HG02798 (cell line): ENCODE results near the gene AP1M1.

ENCODE experiments used
- ATAC-seq: cut with Tn5 transposase; IDR thresholded peaks from one replicate; pipeline ENCODE4 v1.9.1; 2021; ENCODE audit warnings: mild to moderate bottlenecking; ENCODE audit not compliant: unreplicated experiment, poor library complexity

The AP1M1 gene

DNA sequence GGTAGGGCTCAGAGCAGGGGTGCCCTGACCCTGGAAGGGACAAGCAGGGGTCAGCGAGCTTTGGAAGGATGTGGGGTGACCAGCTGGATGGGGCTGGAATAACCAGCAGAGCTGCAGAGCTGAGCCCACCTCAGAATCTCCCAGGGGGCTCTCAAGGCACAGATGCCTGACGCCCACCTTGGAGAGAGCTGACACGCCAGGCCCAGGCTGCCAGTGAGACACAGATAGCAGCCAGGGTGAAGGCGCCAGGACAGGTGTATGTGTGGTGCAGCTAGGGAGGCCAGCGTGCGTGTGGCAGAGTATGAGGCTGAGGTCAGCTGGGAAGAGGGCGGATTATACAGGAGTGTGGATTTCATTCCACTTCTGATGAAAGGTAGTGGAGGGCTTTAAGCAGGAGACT lies 8.9 kb downstream of the AP1M1 start:
- no peak for ATAC-seq

DNA sequence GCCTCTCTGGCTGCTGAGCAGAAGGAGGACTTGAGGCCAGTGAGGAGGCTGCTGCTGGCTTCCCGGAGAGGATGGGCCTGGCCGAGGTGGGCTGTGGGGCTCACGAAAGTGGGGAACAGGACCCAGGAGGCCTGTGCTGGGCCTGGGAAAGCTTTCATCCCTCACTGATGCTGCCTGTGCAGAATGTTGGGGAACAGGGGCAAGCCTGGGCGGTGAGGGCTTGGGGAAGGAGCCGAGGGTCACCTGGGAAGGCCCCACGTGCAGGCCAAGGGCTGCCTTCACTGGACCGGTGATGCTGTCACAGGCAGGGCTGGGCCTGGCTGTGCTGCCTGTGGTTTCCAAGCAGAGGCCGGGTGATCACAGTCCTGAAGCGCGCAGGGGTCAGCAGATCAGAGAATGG lies 9.4 kb downstream of the AP1M1 start:
- ATAC-seq: no peak

DNA sequence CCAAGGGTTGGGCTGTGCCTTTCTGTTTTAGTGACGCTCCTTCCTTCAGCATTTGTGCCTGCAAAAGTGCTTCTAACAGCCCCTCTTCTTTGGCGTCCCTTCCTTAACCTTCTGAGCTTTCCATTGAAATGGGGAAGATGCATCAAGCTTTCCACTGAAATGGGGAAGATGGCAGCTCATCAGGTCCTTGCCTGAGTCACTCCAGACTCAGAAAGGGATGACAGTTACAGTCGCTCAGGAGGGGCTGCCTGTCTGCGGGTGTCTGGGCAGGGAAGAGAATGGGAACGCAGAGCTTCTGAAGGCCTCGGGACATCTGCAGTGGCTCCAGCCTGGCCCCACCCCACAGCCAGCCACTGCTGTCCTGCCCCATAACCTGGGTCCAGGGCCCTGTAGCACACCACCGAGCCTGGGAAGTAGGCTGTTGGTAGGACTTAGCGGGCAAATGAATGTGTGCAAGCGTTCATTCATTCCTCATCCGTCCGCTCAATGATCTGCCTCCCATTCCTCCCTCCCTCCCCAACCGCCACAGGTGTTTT lies 9.8 kb downstream of the AP1M1 start:
- ATAC-seq: no peak

DNA sequence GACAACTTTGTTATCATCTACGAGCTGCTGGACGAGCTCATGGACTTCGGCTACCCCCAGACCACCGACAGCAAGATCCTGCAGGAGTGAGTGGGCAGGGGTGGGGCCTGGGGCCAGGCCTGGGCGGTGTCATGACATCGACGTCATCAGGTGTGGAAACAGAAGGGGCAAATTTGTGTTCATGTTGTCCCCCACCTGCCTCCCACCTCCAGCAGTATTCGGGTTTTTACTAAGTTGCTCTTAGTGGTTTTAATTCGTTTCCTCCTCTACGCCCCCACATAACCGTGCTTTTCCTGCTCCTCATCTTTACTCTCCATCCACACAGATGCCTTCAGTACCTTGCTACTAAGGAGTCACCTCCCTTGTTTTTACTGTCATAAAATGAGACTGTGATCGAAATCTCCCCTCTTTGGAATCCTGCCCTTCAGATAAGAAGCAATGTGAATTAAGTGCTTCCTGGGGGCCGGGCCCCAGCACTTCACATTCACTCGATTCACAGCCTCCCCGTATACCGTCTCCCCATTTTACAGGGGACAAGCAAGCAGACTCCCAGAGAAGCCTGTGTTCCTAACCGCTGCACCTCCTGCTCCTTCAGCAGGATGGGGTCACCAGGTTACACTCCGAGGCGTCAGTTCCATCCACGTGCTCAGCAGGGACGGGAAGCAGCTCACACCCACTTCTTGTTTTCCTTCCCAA lies 10.5 kb downstream of the AP1M1 start:
- ATAC-seq: no peak

DNA sequence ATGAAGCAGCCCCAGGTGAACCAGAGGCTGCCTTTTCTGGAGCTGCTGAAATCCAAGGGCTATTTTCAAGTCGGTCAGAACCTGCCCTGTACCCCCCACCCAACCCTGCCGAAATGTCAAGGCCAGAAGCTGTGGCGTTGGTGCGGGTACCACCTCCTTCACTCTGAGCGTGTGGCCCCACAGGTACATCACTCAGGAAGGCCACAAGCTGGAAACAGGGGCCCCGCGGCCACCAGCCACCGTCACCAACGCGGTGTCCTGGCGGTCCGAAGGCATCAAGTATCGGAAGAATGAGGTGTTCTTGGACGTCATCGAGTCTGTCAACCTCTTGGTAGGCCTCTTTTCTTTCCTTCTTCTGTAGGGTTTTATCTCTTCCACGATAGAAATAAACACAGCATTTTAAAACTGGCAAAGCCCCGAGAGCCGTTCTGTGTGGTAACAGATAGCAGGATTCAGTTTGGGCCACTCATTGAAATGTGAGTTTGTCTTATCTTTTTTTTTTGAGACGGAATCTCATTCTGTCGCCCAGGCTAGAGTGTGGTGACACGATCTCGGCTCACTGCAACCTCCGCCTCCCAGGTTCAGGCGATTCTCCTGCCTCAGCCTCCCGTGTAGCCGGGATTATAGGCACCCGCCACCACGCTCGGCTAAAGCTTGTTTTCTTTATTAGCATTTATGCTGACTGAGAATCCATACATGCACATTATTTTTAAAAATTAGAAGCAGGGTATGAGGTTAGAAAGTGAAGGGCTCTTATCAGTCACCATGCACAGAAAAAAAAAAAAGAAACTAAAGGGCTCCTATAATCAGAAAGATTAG lies 11.3 kb downstream of the AP1M1 start:
- no peak for ATAC-seq

DNA sequence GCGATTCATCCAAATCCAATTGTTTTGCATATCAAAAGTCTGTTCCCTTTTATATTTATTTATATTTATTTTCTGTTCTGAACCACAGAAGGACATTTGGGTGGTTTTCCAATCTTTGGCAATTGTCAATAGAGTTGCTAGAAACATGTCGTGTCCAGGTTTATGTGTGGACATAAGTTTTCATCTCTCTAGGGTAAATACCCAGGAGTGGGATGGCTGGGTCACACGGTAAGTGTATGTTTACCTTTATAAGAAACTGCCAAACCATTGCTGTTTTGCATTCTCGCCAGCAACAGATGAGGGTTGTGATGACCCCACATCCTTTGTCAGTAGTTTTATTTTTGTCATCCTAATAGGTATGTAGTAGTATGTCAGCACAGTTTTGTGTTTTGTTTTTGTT lies 12.5 kb downstream of the AP1M1 start:
- no peak for ATAC-seq

DNA sequence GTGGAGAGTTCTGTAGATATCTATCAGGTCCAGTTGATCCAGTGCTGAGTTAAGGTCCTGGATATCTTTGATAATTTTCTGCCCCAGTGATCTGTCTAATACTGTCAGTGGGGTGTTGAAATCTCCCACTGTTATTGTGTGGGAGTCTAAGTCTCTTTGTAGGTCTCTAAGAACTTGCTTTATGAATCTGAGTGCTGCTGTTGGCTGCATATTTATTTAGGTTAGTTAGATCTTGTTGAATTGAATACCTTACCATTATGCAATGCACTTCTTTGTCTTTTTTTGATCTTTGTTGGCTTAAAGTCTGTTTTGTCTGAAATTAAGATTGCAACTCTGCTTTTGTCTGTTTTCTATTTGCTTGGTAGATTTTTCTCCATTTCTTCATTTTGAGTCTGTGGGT lies 15.4 kb downstream of the AP1M1 start:
- ATAC-seq: no peak

DNA sequence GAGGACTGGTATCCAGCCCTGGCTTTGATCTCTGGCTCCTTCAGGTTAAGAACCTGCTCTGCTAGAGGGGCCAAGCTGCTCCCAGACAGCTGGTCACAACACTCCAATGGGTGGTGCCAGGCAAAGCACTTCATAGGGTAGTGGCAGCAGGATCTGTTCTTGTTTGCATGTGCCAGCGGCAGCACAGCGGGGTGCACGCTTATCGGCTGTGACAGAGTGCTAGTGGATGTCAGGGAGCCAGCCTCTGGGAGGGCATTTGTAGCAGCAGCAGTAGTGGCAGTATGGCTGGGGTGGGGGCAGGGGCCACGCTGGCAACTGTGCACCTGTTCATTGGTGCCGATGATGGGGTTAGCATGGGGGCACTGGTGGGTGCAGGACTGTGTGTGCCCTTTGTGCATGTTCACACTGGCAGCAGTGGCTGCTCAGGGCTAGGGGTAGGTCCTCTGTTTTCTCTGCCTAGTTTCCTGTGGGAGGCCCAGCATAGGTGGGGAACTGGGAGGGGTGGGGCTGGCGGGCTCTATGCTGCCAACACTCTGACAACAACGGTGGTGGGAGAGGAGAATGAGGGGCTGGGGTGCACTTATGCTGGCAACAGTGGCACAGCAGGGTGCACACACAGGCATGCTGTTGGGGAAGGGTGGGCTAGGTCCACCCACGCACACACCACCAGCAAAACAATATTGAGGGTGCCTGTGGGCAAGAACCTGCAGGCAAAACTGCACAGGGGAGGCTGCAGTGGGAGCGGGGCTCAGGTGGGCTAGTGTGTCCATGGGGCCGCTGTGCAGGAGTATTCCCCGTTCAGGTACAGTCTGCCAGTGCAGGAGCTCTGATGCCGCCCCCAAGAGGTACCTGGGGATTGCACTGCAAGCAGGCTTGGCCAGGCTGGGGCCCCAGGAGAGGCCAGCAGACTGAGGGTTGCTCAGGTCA lies 19.3 kb downstream of the AP1M1 start:
- no peak for ATAC-seq

DNA sequence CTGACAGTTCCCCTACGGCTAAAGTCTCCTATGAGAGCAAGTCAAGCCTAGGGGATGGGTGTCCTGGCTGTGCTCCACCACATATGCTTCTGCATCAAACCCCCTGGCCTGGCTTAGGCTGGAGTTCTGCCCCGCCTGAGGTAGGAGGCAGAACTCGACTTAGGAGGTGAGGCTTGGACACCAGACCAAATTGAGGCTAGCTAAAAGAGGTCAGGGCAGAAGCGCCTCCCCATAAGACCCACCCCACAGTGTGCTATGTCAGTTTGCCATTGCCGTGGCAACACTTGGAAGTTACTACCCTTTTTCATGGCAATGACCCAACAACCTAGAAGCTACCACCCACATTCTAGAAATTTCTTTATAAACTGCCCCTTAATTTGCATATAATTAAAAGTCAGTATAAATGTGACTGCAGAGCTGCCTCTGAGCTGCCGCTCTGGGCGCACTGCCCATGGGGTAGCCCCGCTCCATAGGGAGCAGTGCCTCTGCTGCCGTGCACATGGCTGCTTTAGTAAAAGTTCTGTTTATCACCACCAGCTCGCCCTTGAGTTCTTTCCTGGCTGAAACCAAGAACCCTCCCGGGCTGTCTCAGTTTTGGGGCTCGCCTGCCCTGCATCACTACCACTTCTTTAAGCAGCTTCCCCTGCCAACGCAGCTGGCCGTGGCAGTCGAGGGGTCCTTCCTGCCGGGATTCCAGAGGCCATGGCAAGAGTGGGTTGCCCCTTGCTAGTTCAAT lies 20.2 kb downstream of the AP1M1 start:
- no peak for ATAC-seq

DNA sequence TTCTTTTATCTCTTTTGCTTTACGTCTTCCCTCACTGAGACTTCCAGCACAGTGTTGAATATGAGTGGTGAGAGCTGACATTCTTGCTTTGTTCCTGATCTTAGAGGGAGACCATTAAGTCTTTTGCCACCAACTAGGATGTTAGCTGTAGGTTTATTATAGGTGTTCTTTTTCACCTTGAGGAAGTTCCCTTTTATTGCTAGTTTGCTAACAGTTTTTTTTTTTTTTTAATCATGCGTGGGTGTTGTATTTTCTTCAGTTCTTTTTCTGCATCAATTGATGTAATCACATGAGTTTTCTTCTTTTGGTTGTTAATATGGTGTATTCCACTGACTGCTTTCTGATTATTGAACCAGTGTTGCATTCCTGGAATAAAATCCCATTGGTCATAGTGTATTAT lies 21.1 kb downstream of the AP1M1 start:
- ATAC-seq: no peak

DNA sequence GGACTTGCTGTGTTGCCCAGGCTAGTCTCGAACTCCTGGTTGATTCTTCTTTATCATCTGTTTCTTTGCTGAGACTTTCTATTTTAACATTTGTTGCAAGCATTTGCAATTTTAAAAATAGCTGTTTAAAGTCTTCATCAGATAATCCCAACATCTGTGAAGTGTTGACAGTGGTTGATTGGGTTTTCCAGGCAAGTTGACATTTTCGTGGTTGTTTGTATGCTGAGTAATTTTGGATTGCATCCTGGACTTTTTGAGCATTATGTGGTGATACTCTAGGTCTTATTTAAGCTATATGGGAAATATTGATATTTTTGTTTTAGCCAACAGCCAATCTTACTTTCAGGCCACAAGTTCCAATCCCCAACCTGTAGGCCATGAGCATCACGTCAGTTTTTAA lies 25.1 kb downstream of the AP1M1 start:
- ATAC-seq: no peak

DNA sequence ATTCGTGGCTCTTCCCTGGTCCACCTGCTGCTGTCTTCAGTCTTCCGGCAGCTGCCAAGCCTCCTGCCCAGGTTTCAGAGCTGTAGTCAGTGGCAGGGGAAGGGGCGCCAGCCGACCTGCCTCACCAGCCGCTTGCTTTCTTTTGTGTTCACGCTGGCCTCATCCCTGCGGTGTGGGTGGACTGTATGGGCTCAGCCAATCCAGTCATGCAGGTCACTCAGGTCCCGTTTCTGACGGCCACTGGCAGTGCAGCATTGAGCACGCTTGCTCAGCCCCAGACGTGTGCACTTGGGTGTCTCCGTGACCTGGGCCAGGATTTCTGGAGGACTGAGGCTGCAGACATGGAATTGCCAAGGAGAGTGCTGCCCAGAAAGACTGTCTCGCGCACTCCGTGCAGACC lies 26.0 kb downstream of the AP1M1 start:
- ATAC-seq: no peak

DNA sequence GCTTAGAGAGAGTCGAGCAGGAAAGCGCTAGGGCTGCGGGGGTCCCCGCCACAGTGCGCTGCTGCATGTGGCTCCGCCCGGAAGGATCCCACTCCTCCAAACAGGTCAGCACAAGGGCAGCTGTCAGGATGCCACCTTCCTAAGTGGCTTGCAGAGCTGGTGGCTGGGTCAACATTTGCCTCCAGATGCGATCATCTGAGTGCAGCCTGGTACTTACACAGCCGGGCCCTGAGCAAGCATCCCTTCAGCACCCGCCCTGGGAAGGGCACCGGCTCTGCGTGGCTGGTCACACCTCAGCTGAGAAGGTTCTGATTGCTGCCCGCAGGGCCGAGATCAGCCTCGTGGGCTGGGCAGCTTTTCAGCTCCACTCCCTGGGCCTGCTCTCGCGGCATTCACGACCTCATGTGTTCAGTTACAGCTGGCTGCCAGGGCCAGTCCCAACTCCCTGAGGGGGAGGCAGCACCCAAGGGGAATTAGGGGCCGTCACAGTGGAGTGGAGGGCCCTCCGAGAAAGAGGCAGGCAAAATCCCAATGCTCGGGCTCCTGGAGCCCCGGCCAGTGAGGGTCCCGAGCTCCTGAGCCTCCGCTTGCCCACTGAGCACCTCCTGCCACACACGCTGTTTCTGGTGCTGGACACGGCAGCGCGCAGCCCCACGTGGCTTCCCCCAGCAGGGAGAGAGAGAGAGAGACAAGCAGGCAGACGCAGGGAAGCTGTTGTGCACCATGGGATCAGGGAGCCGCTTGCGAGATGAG lies 26.8 kb downstream of the AP1M1 start:
- no peak for ATAC-seq

DNA sequence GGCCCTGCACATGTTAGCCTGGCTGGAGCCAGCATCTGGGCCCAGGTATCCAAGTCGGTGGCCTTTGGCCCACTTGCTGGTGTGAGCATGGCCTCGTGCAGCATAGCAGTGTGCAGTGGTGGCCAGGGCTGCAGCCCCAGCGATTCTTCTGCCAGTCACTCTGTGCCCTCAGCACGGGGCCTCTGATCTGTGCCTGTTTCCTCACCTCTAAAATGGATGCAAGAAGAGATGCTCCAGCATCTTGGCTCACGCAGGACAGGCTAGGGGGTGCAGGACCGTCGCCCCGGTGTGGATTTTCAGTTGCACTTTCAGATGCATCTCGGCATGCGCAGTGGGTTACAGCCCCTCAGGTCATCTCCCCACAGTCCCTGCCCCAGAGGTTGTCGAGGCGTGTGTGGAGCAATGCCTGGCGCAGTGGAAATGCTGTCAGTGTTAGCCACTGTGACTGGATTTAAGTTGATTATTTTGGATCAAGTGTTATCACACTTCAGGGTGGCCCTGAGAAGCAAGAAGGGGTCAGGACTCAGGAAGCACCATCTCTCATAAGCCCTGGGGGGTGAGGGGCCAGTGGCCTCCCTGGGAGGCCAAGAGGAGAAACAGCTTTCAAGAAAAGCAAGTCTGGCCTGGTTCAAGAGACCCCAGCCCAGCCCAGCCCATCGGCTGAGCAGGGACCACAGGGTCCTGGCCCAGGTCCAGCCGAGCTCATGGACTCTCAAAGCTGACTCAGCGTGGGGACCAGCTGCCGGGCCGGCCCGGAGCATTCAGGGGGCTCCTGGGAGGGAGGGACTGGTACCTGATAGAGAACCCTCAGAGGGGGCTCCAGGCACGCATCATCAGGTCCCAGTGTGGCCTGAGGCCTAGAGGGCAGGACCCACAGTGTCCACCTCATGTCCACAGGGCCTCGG lies 27.8 kb downstream of the AP1M1 start:
- no peak for ATAC-seq

DNA sequence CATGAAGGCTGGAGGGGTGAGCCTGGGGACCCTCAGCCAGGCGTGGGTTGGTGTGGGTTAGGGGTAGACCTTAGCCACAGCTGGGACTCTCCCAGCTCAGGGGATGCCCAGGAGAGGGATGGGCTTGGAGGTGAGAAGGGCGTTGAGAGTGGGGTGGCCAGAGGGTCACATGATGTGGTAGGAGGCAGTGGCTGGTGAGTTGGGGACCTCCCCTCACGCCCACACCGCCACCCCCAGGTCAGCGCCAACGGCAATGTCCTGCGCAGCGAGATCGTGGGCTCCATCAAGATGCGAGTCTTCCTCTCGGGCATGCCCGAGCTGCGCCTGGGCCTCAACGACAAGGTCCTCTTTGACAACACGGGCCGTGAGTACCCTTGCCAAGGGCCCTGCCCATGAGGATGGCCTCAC lies 28.5 kb downstream of the AP1M1 start:
- no peak for ATAC-seq

DNA sequence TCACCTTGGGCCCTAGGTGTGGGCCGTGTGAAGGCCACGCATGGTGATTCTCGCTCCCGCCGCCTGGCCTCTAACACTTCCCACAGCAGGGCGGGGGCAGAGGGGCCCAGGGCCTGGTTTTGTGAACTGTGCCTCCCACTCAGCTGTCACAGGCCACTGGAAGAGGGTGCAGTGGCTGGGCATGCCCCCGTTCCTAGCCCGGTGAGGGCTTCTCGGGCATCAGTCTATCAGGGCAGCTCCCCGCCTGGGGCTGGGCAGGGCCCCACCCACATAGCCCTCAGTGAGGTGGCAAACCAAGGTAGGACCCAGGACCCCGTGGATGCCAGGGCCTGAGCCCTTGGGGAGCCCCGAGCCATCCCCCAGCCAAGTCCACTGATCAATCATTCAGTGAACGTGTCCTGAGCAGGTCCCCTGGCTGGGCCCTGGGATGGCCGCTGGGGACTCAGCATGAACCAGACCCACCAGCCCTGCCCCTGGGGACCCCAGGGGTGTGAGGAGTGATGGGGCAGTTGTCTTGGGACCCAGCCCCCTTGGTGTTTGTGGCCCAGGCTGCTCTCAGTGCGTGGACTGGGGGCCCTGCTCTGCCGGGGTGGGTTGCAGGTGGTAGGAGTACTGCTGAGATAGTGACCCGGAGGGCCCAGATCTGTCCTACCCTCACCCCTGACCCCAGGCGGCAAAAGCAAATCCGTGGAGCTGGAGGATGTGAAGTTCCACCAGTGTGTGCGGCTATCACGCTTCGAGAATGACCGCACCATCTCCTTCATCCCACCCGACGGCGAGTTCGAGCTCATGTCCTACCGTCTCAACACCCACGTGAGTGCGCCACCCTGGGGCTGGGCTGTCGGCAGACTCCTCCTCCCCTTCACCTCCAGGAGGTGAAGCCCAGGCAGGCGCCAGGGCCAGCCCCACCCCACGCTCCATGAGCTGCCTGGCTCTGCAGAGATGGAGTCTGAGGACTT lies 29.4 kb downstream of the AP1M1 start:
- no peak for ATAC-seq
